Breast epithelium (tissue), 3 donors: ENCODE measurements around the gene CCDC83.

Source experiments
- CTCF ChIP-seq, 3 donors: fragments of 450-650 bp; IDR thresholded peaks; one replicate each; pipeline ENCODE4 v1.5.1; 2016 to 2017; ENCODE audit warnings: antibody characterized with exemption in 3 of 3, mild to moderate bottlenecking in 3 of 3, moderate library complexity in 3 of 3
- POLR2A ChIP-seq: fragments of 450-650 bp; IDR thresholded peaks from one replicate; pipeline ENCODE4 v1.6.1; 2016; ENCODE audit warnings: antibody characterized with exemption, mild to moderate bottlenecking, moderate library complexity

DNA sequence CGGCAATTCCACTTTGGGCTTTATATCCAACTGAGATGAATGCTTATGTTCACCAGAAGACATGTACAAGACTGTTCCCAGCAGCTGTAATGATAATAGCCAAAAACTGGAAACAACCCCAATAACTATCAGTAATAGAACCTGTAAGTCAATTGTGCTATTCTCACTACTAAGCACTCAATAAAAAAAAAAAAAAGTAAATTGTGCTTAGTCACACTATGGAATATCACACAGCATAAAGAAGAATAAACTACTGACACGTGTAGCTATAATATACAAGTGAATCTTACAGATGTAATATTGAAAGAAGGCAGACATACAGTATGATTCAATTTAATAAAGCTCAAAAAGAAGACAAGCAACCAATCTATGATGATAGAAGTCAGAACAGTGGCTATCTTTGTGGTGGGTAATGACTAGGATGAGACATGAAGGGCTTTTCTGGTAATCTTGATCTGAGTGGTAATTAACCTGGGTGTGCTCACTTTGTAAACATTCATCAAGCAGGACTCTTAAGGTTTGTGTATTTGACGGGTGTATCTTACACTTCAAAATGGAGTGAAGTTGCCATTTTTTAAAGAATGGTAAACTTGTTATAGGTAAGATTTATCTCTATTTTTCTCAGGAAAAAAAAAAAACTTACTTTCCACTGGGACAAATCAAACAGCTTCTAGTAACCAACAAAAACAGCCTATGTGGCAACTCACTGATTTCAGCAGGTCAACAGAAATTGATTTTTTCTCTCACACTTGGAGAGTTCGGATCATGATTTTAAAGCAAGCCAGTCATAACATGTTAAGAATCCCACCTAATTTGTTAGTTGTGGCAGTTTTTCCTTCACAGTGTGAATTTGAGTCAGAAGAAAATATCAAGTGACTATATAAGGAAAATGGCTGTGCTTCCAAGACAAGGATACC is 84.2 kb downstream of the CCDC83 start:
- TF ChIP-seq POLR2A (no peak), CTCF (IDR thresholded peaks at IDR 0.05) (no peak)
